SK-N-MC (cell line): ENCODE results near the gene UQCRFS1.

Source experiments
- EZH2 ChIP-seq: fragments of 200-600 bp; sonication (generic); IDR thresholded peaks from one replicate; pipeline ENCODE4 v1.6.1; 2017; ENCODE audit warnings: antibody characterized with exemption
- POLR2AphosphoS5 ChIP-seq: IDR thresholded peaks from 2 replicates; pipeline ENCODE4 v1.6.1; 2012; ENCODE audit warnings: mild to moderate bottlenecking, low read depth, low read length, borderline replicate concordance

DNA sequence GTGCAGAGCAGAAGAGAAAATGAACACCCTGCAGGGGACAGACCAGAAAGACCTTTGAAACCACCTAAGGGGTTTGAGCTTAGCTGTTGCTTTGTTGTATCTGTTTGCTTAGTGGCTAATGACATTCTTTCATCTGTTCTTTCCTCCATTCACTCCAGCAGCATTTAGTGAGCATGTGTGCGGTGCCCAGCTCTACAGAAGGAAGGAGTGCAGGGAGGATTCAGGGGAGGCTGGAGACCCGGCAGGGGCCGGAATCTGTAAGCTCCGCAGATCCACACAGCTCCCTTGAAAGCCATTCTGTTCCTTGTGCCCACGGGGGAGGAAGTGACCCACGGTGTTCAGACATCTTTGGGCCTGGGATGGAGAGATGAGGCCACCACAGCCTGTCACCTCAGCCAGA, 27.5 kb downstream of the UQCRFS1 start:
- TF ChIP-seq POLR2AphosphoS5 (no peak), EZH2 (no peak)
